ENCODE data around the gene N4BP2. TPM values are rescaled to one million over a fixed set of nuclear protein-coding genes. Genes with fewer than 3 reads are reported as not detected.
A peak's percentile ranks its signal among the peaks of the same experiment; 100 is the strongest.

The N4BP2 gene
- total RNA-seq, 1 donor = 15.4 TPM

- H3K4me3 ChIP-seq (ENCODE audit: low read depth, low read length) = no peak overlapping the region
- no peak for TF ChIP-seq CTCF (IDR thresholded peaks at IDR 0.05; ENCODE audit: insufficient read depth, low read length)
- peak; percentile 14 for DNase-seq (ENCODE audit: low read depth)
These were observed 138.0 kb downstream of the N4BP2 start for GRCh38 chr4:40194602-40195161.

GRCh38 chr4:40195182-40196177 is 138.8 kb downstream of the N4BP2 start:
- TF ChIP-seq CTCF (IDR thresholded peaks at IDR 0.05; ENCODE audit: insufficient read depth, low read length) = no peak
- no peak overlapping the region for H3K4me3 ChIP-seq (ENCODE audit: low read depth, low read length)
- no peak for DNase-seq (ENCODE audit: low read depth)

DNA sequence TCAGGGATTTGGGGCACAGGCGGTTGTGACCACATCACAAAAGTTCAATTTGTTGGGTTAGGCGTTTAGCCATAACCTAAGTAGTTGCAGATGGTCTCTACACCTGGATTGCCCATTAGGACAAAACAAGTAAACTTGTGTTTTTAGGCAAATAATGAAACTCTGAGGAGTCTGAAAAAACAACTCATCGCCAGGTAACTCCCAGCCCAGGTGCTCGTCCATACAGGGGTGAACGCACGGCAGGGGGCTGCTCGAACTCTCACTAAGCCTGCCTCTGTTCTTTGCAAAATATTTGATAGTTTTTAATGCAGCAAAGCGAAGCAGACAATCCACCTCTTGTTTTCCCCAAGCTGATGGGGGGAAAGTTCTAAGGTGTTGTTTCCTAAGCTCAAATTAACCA is 139.6 kb downstream of the N4BP2 start:
- DNase-seq (ENCODE audit: low read depth) = no peak
- TF ChIP-seq CTCF (IDR thresholded peaks at IDR 0.05; ENCODE audit: insufficient read depth, low read length) = no peak
- H3K4me3 ChIP-seq (ENCODE audit: low read depth, low read length) = no peak overlapping the region

GRCh38 chr4:40196724-40197281 is 140.2 kb downstream of the N4BP2 start, which contains the start of gene RHOH:
TSS of gene RHOH (plus strand) at chr4:40197031. CDS start at chr4:40243387, 46,356 bp downstream.
- no peak for DNase-seq (ENCODE audit: low read depth)
- H3K4me3 ChIP-seq (ENCODE audit: low read depth, low read length) = no peak within 1 kb of the TSS
- no peak for TF ChIP-seq CTCF (IDR thresholded peaks at IDR 0.05; ENCODE audit: insufficient read depth, low read length)

DNA sequence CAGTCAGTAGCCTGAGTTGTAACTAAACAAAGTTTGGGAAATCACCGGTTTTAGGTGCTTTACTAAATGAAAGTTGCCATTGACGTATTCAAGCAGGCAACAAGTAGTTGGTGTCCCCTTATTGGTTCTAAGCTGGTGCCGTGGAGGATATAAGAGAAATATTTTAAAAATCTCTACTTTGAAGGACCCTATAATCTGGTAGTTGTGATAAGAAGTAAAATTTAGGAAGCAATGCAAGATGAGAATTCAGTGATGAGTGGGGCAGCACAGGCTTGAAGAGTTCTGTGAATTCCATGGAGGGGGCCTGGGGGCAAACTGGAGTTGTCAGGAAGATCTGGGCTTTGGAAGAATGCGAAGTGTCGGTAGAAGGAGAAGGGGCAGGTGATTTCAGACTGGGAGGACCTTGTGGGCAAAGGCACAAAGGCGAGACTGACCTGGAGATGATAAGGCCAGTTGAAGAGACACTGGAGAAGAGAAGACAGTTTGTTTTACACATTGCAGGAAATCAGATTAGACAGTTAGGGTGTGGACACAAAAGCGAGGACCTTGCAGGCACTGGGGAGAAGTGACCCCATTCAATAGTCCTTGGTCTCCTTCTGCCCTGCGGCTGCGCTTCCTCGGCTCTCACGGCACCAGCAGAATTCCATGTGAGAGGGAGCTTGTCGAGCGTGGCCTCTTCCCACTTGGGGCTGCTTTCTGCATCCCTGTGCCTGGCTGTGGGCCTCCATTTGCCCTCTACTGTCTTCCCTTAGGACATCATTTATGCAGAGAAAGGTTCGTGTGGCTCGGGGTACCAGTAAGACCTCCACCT is 141.4 kb downstream of the N4BP2 start:
- no peak overlapping the region for H3K4me3 ChIP-seq (ENCODE audit: low read depth, low read length)
- no peak for DNase-seq (ENCODE audit: low read depth)
- no peak for TF ChIP-seq CTCF (IDR thresholded peaks at IDR 0.05; ENCODE audit: insufficient read depth, low read length)

DNA sequence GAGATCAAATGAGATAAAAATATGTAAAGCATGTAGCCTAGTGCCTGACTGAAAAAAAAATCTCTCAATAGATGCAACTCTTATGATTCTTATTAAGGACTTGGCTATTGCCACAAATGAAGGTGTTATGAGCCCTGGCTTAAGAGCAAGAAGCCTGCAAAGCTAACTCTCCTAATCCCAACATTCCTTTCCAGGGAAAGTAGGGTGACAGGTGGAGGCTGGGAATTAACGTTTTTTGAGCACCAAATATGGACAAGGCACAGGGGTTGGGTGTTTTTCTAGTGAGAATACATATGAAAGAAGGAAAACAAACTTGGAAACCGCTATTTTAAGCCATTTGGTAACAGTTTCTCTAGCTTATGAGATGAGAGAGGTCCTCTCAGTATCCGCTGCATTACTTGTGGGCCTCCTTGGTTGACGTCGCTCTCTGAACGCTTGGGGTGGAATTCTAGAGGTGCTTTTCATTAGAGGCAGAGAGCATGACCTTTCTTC is 142.6 kb downstream of the N4BP2 start:
- H3K4me3 ChIP-seq (ENCODE audit: low read depth, low read length) = no peak overlapping the region
- TF ChIP-seq CTCF (IDR thresholded peaks at IDR 0.05; ENCODE audit: insufficient read depth, low read length) = no peak
- no peak for DNase-seq (ENCODE audit: low read depth)

Measured in fibroblast of the aortic adventitia (primary cell).